ENCODE data around the gene PPM1G.

The PPM1G gene

DNA sequence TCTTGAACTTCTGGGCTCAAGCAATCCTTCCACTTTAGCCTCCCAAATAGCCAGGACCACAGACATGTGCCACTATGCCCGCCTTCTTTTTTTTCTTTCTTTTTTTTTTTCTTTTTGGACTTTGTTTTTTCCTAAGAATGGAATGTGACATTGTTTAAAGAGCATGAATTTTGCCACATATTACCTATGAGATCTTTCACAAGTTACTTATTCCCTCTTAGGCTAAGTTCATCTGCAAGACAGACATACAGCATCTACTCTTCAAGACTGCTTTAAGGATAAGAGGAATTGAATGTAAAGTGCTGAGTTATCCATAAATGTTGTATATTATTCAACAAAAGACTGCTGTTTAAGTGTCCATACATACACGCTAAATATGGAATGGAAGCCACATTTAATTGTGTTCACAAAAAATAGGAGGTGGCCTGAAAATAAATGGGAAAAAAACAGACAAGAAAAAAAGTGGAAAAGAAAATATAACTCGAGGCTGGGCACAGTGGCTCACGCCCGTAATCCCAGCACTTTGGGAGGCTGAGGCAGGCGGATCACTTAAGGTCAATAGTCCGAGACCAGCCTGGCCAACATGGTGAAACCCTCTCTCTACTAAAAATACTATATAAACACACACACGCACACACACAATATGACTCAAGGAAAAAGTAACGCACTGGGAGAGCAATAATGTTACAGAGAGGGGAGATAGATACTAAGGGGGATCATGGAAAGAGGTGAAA is 3.2 kb upstream of the PPM1G start:
- no peak for DNase-seq
- Histone ChIP-seq H3K14ac (ENCODE audit: low read length in 2 of 2) (no peak overlapping the region), H3K4me2 (ENCODE audit: low read length, poor library complexity, severe bottlenecking) (no peak overlapping the region), H3K9ac (ENCODE audit: low read length) (no peak overlapping the region), H2BK15ac (ENCODE audit: low read depth, poor library complexity, severe bottlenecking) (no peak overlapping the region), H3K79me1 (replicated peaks; ENCODE audit: low read length, poor library complexity, severe bottlenecking) (no peaks in the 10 kb centered on the region), H3K9me3 (ENCODE audit: control insufficient read depth, low read length) (no peaks in the 10 kb centered on the region), H4K91ac (ENCODE audit: low read length) (no peak overlapping the region), H3K27me3 (ENCODE audit: control insufficient read depth in 1 of 2, insufficient read depth in 1 of 2, low read length in 2 of 2) (no peaks in the 10 kb centered on the region), H2BK5ac (ENCODE audit: low read depth, low read length, poor library complexity, severe bottlenecking) (no peak overlapping the region), H2AK5ac (ENCODE audit: low read length, severe bottlenecking) (no peak overlapping the region), H2BK12ac (ENCODE audit: low read length in 2 of 2) (no peak overlapping the region), H3K4me1 (ENCODE audit: control insufficient read depth, insufficient read depth, low read depth, low read length) (no peaks in the 10 kb centered on the region), H3K23ac (ENCODE audit: low read length in 2 of 2) (no peak overlapping the region), H2BK120ac (ENCODE audit: low read depth, low read length) (no peak overlapping the region), H2AFZ (ENCODE audit: low read depth, low read length) (no peak overlapping the region), H3K4ac (ENCODE audit: low read depth in 1 of 2, low read length in 2 of 2) (no peak overlapping the region), H3K36me3 (ENCODE audit: control insufficient read depth in 1 of 2, insufficient read depth in 2 of 2, low read depth in 1 of 2, low read length in 2 of 2) (no peaks in the 10 kb centered on the region), H3K4me3 (ENCODE audit: insufficient read depth in 1 of 2, low read depth in 1 of 2, low read length in 2 of 2) (no peak overlapping the region), H3K18ac (ENCODE audit: low read depth in 1 of 2, low read length in 2 of 2) (no peak overlapping the region), H3K27ac (ENCODE audit: low read length, poor library complexity, severe bottlenecking) (no peak overlapping the region), H4K8ac (ENCODE audit: low read length) (no peak overlapping the region)
- 92% methylated on average over 6 of the region's 9 CpGs for WGBS

DNA sequence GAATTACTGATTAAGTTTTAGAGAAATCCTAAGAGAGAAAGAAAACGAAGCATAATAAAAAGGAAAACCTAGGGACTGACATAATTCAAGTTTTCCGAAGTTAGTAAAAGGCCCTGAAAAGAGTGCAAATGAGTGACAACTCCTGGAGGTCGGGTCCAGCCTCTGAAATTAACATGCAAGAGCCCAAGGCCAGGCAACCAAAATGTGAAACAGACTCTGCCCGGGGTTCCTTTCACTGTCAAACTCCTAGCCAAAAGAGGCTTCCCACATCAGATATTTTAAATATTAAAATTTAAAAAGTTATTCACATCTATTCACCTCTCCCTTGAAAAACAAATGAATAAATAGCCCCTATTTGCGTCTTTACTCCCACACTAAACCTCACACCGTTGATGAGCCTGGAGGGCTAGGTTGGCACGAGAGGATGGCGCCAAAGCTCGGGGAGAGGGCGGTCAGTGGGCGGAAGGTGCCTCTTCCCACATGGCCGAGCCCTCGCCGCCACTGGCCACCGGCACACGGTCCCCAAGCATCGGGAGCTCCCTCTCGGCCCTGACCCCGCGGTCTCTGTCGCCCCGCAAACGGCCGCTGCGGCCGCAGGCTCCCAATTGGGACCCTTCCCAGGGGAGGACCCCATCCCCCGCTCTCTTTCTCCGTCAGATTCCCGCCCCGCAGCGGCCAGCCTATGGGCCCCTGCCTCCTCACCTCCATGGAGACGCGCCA is 630 bp downstream of the PPM1G start:
- Histone ChIP-seq H3K9ac (ENCODE audit: low read length) (peak overlapping the region; percentile 90), H3K23ac (ENCODE audit: low read length in 2 of 2) (peak overlapping the region; percentile 79 to 100), H2BK5ac (ENCODE audit: low read depth, low read length, poor library complexity, severe bottlenecking) (peak overlapping the region; percentile 70), H3K4ac (ENCODE audit: low read depth in 1 of 2, low read length in 2 of 2) (peak overlapping the region in 1 of 2 experiments; percentile 92), H2AK5ac (ENCODE audit: low read length, severe bottlenecking) (no peak overlapping the region), H3K4me1 (ENCODE audit: control insufficient read depth, insufficient read depth, low read depth, low read length) (peaks cover 2% of the 10 kb centered on the region), H2AFZ (ENCODE audit: low read depth, low read length) (peak overlapping the region; percentile 98), H3K9me3 (ENCODE audit: control insufficient read depth, low read length) (no peaks in the 10 kb centered on the region), H2BK12ac (ENCODE audit: low read length in 2 of 2) (peak overlapping the region in 1 of 2 experiments; percentile 54), H3K36me3 (ENCODE audit: control insufficient read depth in 1 of 2, insufficient read depth in 2 of 2, low read depth in 1 of 2, low read length in 2 of 2) (peaks cover 5 to 8% of the 10 kb centered on the region in 2 experiments), H2BK15ac (ENCODE audit: low read depth, poor library complexity, severe bottlenecking) (peak overlapping the region; percentile 23), H2BK120ac (ENCODE audit: low read depth, low read length) (peak overlapping the region; percentile 19), H4K8ac (ENCODE audit: low read length) (peak overlapping the region; percentile 75), H4K91ac (ENCODE audit: low read length) (peak overlapping the region; percentile 75), H3K18ac (ENCODE audit: low read depth in 1 of 2, low read length in 2 of 2) (peak overlapping the region; percentile 93 to 95), H3K27me3 (ENCODE audit: control insufficient read depth in 1 of 2, insufficient read depth in 1 of 2, low read length in 2 of 2) (no peaks in the 10 kb centered on the region), H3K4me3 (ENCODE audit: insufficient read depth in 1 of 2, low read depth in 1 of 2, low read length in 2 of 2) (peak overlapping the region; percentile 96 to 100), H3K27ac (ENCODE audit: low read length, poor library complexity, severe bottlenecking) (peak overlapping the region; percentile 2), H3K79me1 (replicated peaks; ENCODE audit: low read length, poor library complexity, severe bottlenecking) (no peaks in the 10 kb centered on the region), H3K14ac (ENCODE audit: low read length in 2 of 2) (peak overlapping the region; percentile 66 to 91), H3K4me2 (ENCODE audit: low read length, poor library complexity, severe bottlenecking) (peak overlapping the region; percentile 99)
- WGBS: 1% methylated on average over 31 of the region's 33 CpGs
- DNase-seq: peak; percentile 45

DNA sequence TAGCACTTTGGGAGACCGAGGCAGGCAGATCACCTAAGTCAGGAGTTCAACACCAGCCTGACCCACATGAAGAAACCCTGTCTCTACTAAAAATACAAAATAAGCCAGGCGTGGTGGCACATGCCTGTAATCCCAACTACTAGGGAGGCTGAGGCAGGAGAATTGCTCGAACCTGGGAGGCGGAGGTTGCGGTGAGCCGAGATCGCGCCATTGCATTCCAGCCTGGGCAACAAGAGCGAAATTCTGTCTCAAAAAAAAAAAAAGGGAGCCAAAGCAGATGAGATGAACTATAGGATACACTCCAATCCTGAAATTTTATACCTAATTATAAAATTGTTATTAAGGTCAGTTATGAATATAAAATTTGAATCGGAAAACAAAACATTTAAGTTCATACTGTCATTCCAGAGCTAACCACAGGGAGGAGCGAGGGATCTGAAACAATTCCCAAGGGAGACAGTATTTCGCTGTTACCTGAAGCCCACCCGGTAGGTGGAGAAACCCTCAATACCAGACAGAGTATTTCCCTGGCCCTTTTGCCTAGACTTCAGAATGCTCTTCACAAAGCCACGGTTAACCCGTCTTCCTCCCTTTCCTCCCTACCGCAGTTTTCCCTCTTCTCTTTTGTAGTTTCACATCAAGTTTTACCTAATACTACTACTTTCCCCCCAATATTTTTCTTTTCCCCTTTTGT is 1.4 kb downstream of the PPM1G start:
- 48% methylated on average over 13 of the region's 16 CpGs for WGBS
- Histone ChIP-seq H2BK15ac (ENCODE audit: low read depth, poor library complexity, severe bottlenecking) (no peak overlapping the region), H3K4me1 (ENCODE audit: control insufficient read depth, insufficient read depth, low read depth, low read length) (peaks cover 2% of the 10 kb centered on the region), H4K8ac (ENCODE audit: low read length) (no peak overlapping the region), H3K23ac (ENCODE audit: low read length in 2 of 2) (no peak overlapping the region), H2BK5ac (ENCODE audit: low read depth, low read length, poor library complexity, severe bottlenecking) (no peak overlapping the region), H3K27ac (ENCODE audit: low read length, poor library complexity, severe bottlenecking) (no peak overlapping the region), H3K4ac (ENCODE audit: low read depth in 1 of 2, low read length in 2 of 2) (no peak overlapping the region), H3K18ac (ENCODE audit: low read depth in 1 of 2, low read length in 2 of 2) (no peak overlapping the region), H3K27me3 (ENCODE audit: control insufficient read depth in 1 of 2, insufficient read depth in 1 of 2, low read length in 2 of 2) (no peaks in the 10 kb centered on the region), H3K4me3 (ENCODE audit: insufficient read depth in 1 of 2, low read depth in 1 of 2, low read length in 2 of 2) (peak overlapping the region in 1 of 2 experiments; percentile 96), H3K14ac (ENCODE audit: low read length in 2 of 2) (no peak overlapping the region), H2AFZ (ENCODE audit: low read depth, low read length) (peak overlapping the region; percentile 39), H3K36me3 (ENCODE audit: control insufficient read depth in 1 of 2, insufficient read depth in 2 of 2, low read depth in 1 of 2, low read length in 2 of 2) (peaks cover 5 to 8% of the 10 kb centered on the region in 2 experiments), H3K9ac (ENCODE audit: low read length) (peak overlapping the region; percentile 90), H3K79me1 (replicated peaks; ENCODE audit: low read length, poor library complexity, severe bottlenecking) (no peaks in the 10 kb centered on the region), H2BK120ac (ENCODE audit: low read depth, low read length) (no peak overlapping the region), H3K9me3 (ENCODE audit: control insufficient read depth, low read length) (no peaks in the 10 kb centered on the region), H3K4me2 (ENCODE audit: low read length, poor library complexity, severe bottlenecking) (peak overlapping the region; percentile 99), H2BK12ac (ENCODE audit: low read length in 2 of 2) (no peak overlapping the region), H4K91ac (ENCODE audit: low read length) (no peak overlapping the region), H2AK5ac (ENCODE audit: low read length, severe bottlenecking) (no peak overlapping the region)
- peak; percentile 65 for DNase-seq
